Osteocyte (in vitro differentiated cells): Measurements from ENCODE around the gene SGMS1. TPM values are rescaled to one million over a fixed set of nuclear protein-coding genes. Genes with fewer than 3 reads are reported as not detected.

Source experiments
- DNase-seq: peaks from one replicate; pipeline ENCODE4 v3.0.0; 2021; ENCODE audit warnings: mixed read lengths; ENCODE audit not compliant: unreplicated experiment; ENCODE audit errors: extremely low spot score
- H3K27ac Mint-ChIP-seq: one replicate; pipeline ENCODE4 v1.8.0; 2021; ENCODE audit warnings: mild to moderate bottlenecking, mixed read lengths; ENCODE audit not compliant: unreplicated experiment
- H3K27me3 Mint-ChIP-seq: one replicate; pipeline ENCODE4 v1.8.0; 2021; ENCODE audit warnings: mixed read lengths; ENCODE audit not compliant: unreplicated experiment
- H3K36me3 Mint-ChIP-seq: one replicate; pipeline ENCODE4 v1.8.0; 2021; ENCODE audit warnings: mixed read lengths; ENCODE audit not compliant: unreplicated experiment
- H3K4me1 Mint-ChIP-seq: one replicate; pipeline ENCODE4 v1.8.0; 2021; ENCODE audit warnings: mixed read lengths; ENCODE audit not compliant: unreplicated experiment
- H3K4me3 Mint-ChIP-seq: one replicate; pipeline ENCODE4 v1.8.0; 2021; ENCODE audit warnings: mild to moderate bottlenecking, moderate library complexity, mixed read lengths; ENCODE audit not compliant: unreplicated experiment
- H3K9me3 Mint-ChIP-seq: one replicate; pipeline ENCODE4 v1.8.0; 2021; ENCODE audit warnings: mixed read lengths; ENCODE audit not compliant: unreplicated experiment
- CTCF ChIP-seq: fragments of 200-600 bp; sonication (generic); IDR thresholded peaks from 2 replicates; pipeline ENCODE4 v1.5.0; 2021; ENCODE audit warnings: antibody characterized with exemption, mild to moderate bottlenecking, moderate library complexity
- total RNA-seq: library from RNA; stranded (reverse); gene quantifications from 2 replicates; pipeline ENCODE4 v1.2.1, GENCODE V29; 2021

SGMS1 gene
- total RNA-seq, 1 donor from 2014 or later, result 21.0 TPM

GRCh38 chr10:50345545-50345944, 278.2 kb downstream of the SGMS1 start:
- no peak overlapping the region for H3K27ac Mint-ChIP-seq
- peaks cover 1% of the 10 kb centered on the region for H3K4me1 Mint-ChIP-seq
- no peak overlapping the region for H3K4me3 Mint-ChIP-seq
- DNase-seq, result no peak
- H3K36me3 Mint-ChIP-seq, result peaks cover 16% of the 10 kb centered on the region
- peaks cover 12% of the 10 kb centered on the region for H3K9me3 Mint-ChIP-seq
- H3K27me3 Mint-ChIP-seq, result no peaks in the 10 kb centered on the region
- TF ChIP-seq CTCF, result no peak

GRCh38 chr10:50343702-50344331, 279.9 kb downstream of the SGMS1 start:
- peaks cover 7% of the 10 kb centered on the region for H3K36me3 Mint-ChIP-seq

GRCh38 chr10:50341987-50342386, 281.8 kb downstream of the SGMS1 start:
- Mint-ChIP-seq H3K27me3 (no peaks in the 10 kb centered on the region), H3K36me3 (peaks cover 7% of the 10 kb centered on the region), H3K27ac (no peak overlapping the region), H3K4me1 (peaks cover 1% of the 10 kb centered on the region), H3K4me3 (no peak overlapping the region), H3K9me3 (no peaks in the 10 kb centered on the region)
- DNase-seq, result no peak
- TF ChIP-seq CTCF, result no peak

More at GRCh38 chr10:50343702-50344331, 279.9 kb downstream of the SGMS1 start:
- Mint-ChIP-seq H3K4me1 (peaks cover 1% of the 10 kb centered on the region), H3K4me3 (no peak overlapping the region), H3K27ac (no peak overlapping the region), H3K27me3 (no peaks in the 10 kb centered on the region), H3K9me3 (no peaks in the 10 kb centered on the region)
- no peak for DNase-seq
- TF ChIP-seq CTCF, result no peak

GRCh38 chr10:50336140-50336539, 287.6 kb downstream of the SGMS1 start:
- H3K27ac Mint-ChIP-seq, result no peak overlapping the region
- DNase-seq, result no peak
- peaks cover 10% of the 10 kb centered on the region for H3K36me3 Mint-ChIP-seq
- no peak for TF ChIP-seq CTCF
- H3K4me3 Mint-ChIP-seq, result no peak overlapping the region
- no peaks in the 10 kb centered on the region for H3K4me1 Mint-ChIP-seq
- no peaks in the 10 kb centered on the region for H3K27me3 Mint-ChIP-seq
- no peaks in the 10 kb centered on the region for H3K9me3 Mint-ChIP-seq

GRCh38 chr10:50335397-50335796, 288.4 kb downstream of the SGMS1 start:
- Mint-ChIP-seq H3K4me3 (no peak overlapping the region), H3K36me3 (peaks cover 9% of the 10 kb centered on the region), H3K27me3 (no peaks in the 10 kb centered on the region), H3K9me3 (no peaks in the 10 kb centered on the region), H3K27ac (no peak overlapping the region), H3K4me1 (no peaks in the 10 kb centered on the region)
- DNase-seq, result no peak
- no peak for TF ChIP-seq CTCF
